Measurements from ENCODE around the gene EP400. TPM values are rescaled to one million over a fixed set of nuclear protein-coding genes. Genes with fewer than 3 reads are reported as not detected.

Gene EP400
- total RNA-seq, 1 donor from 2014 or later: 85.8 TPM

GRCh38 chr12:131905630-131906091 lies 44.1 kb upstream of the EP400 start:
- DNase-seq: no peak
- TF ChIP-seq, protein P1, sequence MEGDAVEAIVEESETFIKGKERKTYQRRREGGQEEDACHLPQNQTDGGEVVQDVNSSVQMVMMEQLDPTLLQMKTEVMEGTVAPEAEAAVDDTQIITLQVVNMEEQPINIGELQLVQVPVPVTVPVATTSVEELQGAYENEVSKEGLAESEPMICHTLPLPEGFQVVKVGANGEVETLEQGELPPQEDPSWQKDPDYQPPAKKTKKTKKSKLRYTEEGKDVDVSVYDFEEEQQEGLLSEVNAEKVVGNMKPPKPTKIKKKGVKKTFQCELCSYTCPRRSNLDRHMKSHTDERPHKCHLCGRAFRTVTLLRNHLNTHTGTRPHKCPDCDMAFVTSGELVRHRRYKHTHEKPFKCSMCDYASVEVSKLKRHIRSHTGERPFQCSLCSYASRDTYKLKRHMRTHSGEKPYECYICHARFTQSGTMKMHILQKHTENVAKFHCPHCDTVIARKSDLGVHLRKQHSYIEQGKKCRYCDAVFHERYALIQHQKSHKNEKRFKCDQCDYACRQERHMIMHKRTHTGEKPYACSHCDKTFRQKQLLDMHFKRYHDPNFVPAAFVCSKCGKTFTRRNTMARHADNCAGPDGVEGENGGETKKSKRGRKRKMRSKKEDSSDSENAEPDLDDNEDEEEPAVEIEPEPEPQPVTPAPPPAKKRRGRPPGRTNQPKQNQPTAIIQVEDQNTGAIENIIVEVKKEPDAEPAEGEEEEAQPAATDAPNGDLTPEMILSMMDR (IDR thresholded peaks at IDR 0.05; ENCODE audit: partially characterized antibody, unreplicated experiment): no peak
- Mint-ChIP-seq H3K4me3 (ENCODE audit: unreplicated experiment) (no peak overlapping the region), H3K9me3 (ENCODE audit: unreplicated experiment) (peaks cover 4% of the 10 kb centered on the region), H3K27ac (ENCODE audit: unreplicated experiment) (no peak overlapping the region), H3K36me3 (ENCODE audit: unreplicated experiment) (no peaks in the 10 kb centered on the region), H3K27me3 (ENCODE audit: unreplicated experiment) (peaks cover 4% of the 10 kb centered on the region), H3K4me1 (ENCODE audit: low read depth, unreplicated experiment) (peaks cover 4% of the 10 kb centered on the region)

GRCh38 chr12:131907379-131908091 lies 42.2 kb upstream of the EP400 start:
- TF ChIP-seq, protein P1 (IDR thresholded peaks at IDR 0.05; ENCODE audit: partially characterized antibody, unreplicated experiment): no peak
- Mint-ChIP-seq H3K9me3 (ENCODE audit: unreplicated experiment) (peaks cover 4% of the 10 kb centered on the region), H3K27ac (ENCODE audit: unreplicated experiment) (no peak overlapping the region), H3K4me3 (ENCODE audit: unreplicated experiment) (no peak overlapping the region), H3K27me3 (ENCODE audit: unreplicated experiment) (peaks cover 4% of the 10 kb centered on the region), H3K36me3 (ENCODE audit: unreplicated experiment) (no peaks in the 10 kb centered on the region), H3K4me1 (ENCODE audit: low read depth, unreplicated experiment) (no peaks in the 10 kb centered on the region)
- DNase-seq: no peak

DNA sequence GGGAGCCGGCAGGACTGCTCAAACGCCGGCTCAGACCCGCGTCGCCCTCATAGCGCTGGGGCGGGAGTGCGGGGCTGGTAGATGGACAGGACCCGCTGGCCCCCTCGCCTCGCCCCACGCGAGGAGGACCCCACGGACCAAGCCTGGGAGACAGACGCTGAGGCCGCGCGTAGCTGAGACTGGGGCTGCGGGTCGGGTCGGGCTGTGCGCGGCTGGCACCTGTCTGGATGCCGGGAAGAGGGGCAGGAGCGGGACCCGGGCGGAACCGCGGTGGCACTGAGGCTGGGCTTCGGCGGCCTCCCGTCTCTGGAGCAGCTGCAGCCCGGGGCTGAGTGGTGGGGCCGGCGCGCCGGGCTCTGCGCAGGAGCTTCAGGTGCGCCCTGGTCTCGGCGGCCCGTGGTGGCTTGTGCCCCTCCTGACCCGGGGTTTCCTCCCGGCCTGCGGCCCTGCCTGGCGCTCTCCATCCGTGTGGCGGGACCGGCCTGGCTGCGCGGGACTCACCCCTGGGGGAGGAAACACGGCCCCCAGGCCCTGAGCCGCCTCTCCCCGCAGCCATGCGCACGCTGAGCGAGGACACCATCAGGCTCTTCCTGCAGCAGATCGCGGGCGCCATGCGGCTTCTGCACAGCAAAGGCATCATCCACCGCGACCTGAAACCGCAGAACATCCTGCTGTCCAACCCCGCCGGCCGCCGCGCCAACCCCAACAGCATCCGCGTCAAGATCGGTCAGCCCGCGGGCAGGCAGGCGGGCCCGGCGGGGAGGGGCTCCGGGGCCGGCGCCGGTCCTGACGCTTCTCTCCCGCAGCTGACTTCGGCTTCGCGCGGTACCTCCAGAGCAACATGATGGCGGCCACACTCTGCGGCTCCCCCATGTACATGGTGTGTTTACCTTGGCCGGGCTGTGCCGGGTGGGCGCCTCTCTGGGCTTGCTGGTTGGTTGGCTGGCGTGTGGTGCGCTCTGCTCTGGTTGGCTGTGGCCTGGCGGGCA lies 41.4 kb upstream of the EP400 start:
- Mint-ChIP-seq H3K4me3 (ENCODE audit: unreplicated experiment) (no peak overlapping the region), H3K27ac (ENCODE audit: unreplicated experiment) (no peak overlapping the region), H3K9me3 (ENCODE audit: unreplicated experiment) (peaks cover 4% of the 10 kb centered on the region), H3K36me3 (ENCODE audit: unreplicated experiment) (no peaks in the 10 kb centered on the region), H3K4me1 (ENCODE audit: low read depth, unreplicated experiment) (no peaks in the 10 kb centered on the region), H3K27me3 (ENCODE audit: unreplicated experiment) (peaks cover 7% of the 10 kb centered on the region)
- DNase-seq: no peak
- TF ChIP-seq, protein P1 (IDR thresholded peaks at IDR 0.05; ENCODE audit: partially characterized antibody, unreplicated experiment): no peak

DNA sequence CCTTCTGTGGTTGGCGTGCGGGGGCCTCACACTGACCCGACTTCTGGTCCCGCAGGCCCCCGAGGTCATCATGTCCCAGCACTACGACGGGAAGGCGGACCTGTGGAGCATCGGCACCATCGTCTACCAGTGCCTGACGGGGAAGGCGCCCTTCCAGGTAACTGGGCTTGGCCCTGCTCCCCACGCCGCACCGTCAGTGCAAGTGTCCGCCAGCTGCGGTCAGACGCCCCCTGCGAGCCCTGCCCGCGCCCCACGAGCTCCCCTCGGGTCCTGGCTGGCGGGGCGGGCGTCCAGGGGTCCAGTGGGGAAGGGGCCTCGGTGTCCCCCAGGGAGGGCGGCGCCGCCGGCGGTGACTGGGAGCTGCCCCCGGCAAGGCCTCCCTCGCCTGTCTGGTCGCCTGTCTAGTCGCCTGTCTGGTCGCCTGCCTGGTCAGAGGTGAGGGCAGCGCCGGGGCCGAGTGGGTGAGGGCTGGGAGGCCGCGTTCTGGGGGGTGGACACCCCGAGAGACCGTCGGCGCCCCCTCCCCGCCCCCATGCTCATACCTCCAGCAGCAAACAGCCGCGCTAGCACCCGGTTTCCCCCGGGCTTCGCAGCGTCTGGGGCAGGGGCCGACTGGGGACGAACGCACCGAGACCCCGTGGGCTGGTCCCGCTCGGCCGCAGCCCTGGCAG lies 40.5 kb upstream of the EP400 start:
- H3K4me3 Mint-ChIP-seq (ENCODE audit: unreplicated experiment): no peak overlapping the region
- H3K4me1 Mint-ChIP-seq (ENCODE audit: low read depth, unreplicated experiment): no peaks in the 10 kb centered on the region
- H3K27me3 Mint-ChIP-seq (ENCODE audit: unreplicated experiment): peaks cover 7% of the 10 kb centered on the region
- H3K36me3 Mint-ChIP-seq (ENCODE audit: unreplicated experiment): no peaks in the 10 kb centered on the region
- TF ChIP-seq, protein P1 (IDR thresholded peaks at IDR 0.05; ENCODE audit: partially characterized antibody, unreplicated experiment): no peak
- no peak overlapping the region for H3K27ac Mint-ChIP-seq (ENCODE audit: unreplicated experiment)
- peaks cover 2% of the 10 kb centered on the region for H3K9me3 Mint-ChIP-seq (ENCODE audit: unreplicated experiment)
- no peak for DNase-seq
